Measurements from ENCODE around the gene SMNDC1.
A peak's percentile ranks its signal among the peaks of the same experiment; 100 is the strongest.

The SMNDC1 gene

DNA sequence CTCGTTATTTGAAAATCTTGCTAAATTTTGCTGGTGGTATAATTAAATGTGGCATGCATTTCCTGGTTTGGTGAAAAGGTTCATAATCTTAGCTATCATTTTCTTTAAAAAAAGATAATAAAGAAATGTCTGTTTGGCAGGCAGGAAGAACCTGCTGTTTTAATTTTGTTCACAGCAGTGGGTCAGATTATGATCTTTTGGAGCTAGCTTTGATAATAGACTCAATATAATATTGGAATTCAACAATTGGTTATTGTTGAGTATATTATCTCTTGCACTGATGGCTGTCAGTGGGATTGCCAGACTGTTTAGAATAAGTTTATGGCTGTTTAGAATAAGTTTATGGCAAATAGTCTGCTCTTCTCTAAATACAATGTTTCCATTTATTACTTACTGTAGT, 62.2 kb downstream of the SMNDC1 start:
- Histone ChIP-seq H3K4me1 (ENCODE audit: control insufficient read depth, low read depth, low read length) (peaks cover 5% of the 10 kb centered on the region), H3K4me2 (ENCODE audit: low read length) (no peak overlapping the region), H4K8ac (ENCODE audit: low read depth, low read length) (no peak overlapping the region), H3K18ac (ENCODE audit: low read length) (no peak overlapping the region), H2BK15ac (replicated peaks; ENCODE audit: low read depth) (no peak overlapping the region), H2AK5ac (ENCODE audit: low read length) (no peak overlapping the region), H3K36me3 (ENCODE audit: control insufficient read depth, insufficient read depth, low read length) (no peaks in the 10 kb centered on the region), H2BK5ac (ENCODE audit: low read length) (no peak overlapping the region), H3K56ac (ENCODE audit: low read length) (no peak overlapping the region), H3K27me3 (ENCODE audit: insufficient read depth, low read length, poor library complexity) (no peaks in the 10 kb centered on the region), H3K4me3 (ENCODE audit: low read length) (no peak overlapping the region), H3K4ac (ENCODE audit: low read depth, low read length) (no peak overlapping the region), H3K79me2 (ENCODE audit: control insufficient read depth, insufficient read depth, low read length) (no peaks in the 10 kb centered on the region), H2BK120ac (ENCODE audit: low read depth, low read length) (no peak overlapping the region), H3K9ac (ENCODE audit: low read length) (no peak overlapping the region), H3K23ac (ENCODE audit: low read length) (no peak overlapping the region), H3K27ac (ENCODE audit: low read depth, low read length) (no peak overlapping the region), H3K79me1 (ENCODE audit: low read length) (no peaks in the 10 kb centered on the region), H4K5ac (ENCODE audit: low read length) (no peak overlapping the region)
- WGBS (ENCODE audit: extremely low coverage, insufficient coverage, low lambda C conversion rate) = no CpG with 5 or more reads among the region's 1 CpG
- DNase-seq = peak; percentile 47

DNA sequence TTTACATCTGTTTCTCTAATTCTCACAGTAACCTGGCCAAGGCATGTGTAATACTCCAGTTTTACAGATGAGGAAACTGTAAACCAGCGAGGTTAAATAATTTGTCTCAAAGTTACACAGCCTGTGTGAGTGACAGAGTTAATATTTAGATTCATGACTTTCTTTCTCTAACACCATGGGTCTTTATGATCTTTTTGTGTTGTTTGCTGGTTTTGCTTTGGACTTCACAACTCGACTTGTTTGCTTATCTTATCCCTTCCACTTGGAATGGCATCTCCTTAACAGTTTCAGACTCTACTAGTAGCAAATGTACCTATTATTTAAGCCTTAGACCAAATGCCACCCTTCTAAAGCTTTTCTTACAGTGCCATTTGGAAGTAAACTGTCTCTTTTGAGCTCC, 62.9 kb downstream of the SMNDC1 start:
- Histone ChIP-seq H3K18ac (ENCODE audit: low read length) (no peak overlapping the region), H3K4me3 (ENCODE audit: low read length) (no peak overlapping the region), H3K56ac (ENCODE audit: low read length) (no peak overlapping the region), H3K27me3 (ENCODE audit: insufficient read depth, low read length, poor library complexity) (no peaks in the 10 kb centered on the region), H3K4me1 (ENCODE audit: control insufficient read depth, low read depth, low read length) (peaks cover 5% of the 10 kb centered on the region), H2BK120ac (ENCODE audit: low read depth, low read length) (no peak overlapping the region), H2BK15ac (replicated peaks; ENCODE audit: low read depth) (no peak overlapping the region), H3K79me2 (ENCODE audit: control insufficient read depth, insufficient read depth, low read length) (no peaks in the 10 kb centered on the region), H3K27ac (ENCODE audit: low read depth, low read length) (no peak overlapping the region), H4K8ac (ENCODE audit: low read depth, low read length) (no peak overlapping the region), H3K23ac (ENCODE audit: low read length) (no peak overlapping the region), H3K9ac (ENCODE audit: low read length) (no peak overlapping the region), H3K4me2 (ENCODE audit: low read length) (no peak overlapping the region), H3K79me1 (ENCODE audit: low read length) (no peaks in the 10 kb centered on the region), H4K5ac (ENCODE audit: low read length) (no peak overlapping the region), H3K36me3 (ENCODE audit: control insufficient read depth, insufficient read depth, low read length) (no peaks in the 10 kb centered on the region), H2BK5ac (ENCODE audit: low read length) (peak overlapping the region; percentile 52), H2AK5ac (ENCODE audit: low read length) (no peak overlapping the region), H3K4ac (ENCODE audit: low read depth, low read length) (no peak overlapping the region)
- no CpG with 5 or more reads among the region's 2 CpGs for WGBS (ENCODE audit: extremely low coverage, insufficient coverage, low lambda C conversion rate)
- DNase-seq = peak; percentile 47

DNA sequence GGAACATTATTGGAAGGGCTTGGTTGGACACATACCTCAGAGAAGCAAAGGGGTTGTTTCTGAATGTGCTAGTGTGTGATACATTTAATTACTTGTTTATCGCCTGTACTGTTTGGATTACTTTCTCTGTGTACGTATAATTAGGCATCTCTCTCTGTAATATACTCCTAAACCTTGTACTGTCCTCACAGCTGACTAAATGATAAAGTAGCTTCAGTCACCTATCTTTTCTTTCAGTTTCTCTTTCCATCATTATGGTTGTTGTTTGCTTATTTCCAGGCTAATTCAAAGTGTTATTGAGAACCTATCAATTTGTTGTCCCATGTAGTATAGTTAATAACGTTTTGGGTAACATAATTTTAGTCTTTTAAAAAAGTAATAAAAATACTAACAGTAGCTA, 63.3 kb downstream of the SMNDC1 start:
- Histone ChIP-seq H3K4me3 (ENCODE audit: low read length) (no peak overlapping the region), H3K27ac (ENCODE audit: low read depth, low read length) (peak overlapping the region; percentile 61), H4K5ac (ENCODE audit: low read length) (no peak overlapping the region), H2AK5ac (ENCODE audit: low read length) (no peak overlapping the region), H3K36me3 (ENCODE audit: control insufficient read depth, insufficient read depth, low read length) (no peaks in the 10 kb centered on the region), H3K79me1 (ENCODE audit: low read length) (no peaks in the 10 kb centered on the region), H3K23ac (ENCODE audit: low read length) (no peak overlapping the region), H2BK15ac (replicated peaks; ENCODE audit: low read depth) (no peak overlapping the region), H3K56ac (ENCODE audit: low read length) (no peak overlapping the region), H3K4me1 (ENCODE audit: control insufficient read depth, low read depth, low read length) (peaks cover 5% of the 10 kb centered on the region), H3K27me3 (ENCODE audit: insufficient read depth, low read length, poor library complexity) (no peaks in the 10 kb centered on the region), H2BK5ac (ENCODE audit: low read length) (peak overlapping the region; percentile 52), H2BK120ac (ENCODE audit: low read depth, low read length) (no peak overlapping the region), H3K18ac (ENCODE audit: low read length) (no peak overlapping the region), H4K8ac (ENCODE audit: low read depth, low read length) (no peak overlapping the region), H3K4ac (ENCODE audit: low read depth, low read length) (no peak overlapping the region), H3K9ac (ENCODE audit: low read length) (no peak overlapping the region), H3K79me2 (ENCODE audit: control insufficient read depth, insufficient read depth, low read length) (no peaks in the 10 kb centered on the region), H3K4me2 (ENCODE audit: low read length) (no peak overlapping the region)
- WGBS (ENCODE audit: extremely low coverage, insufficient coverage, low lambda C conversion rate) = no CpG with 5 or more reads among the region's 3 CpGs
- DNase-seq = no peak
